ENCODE measurements around the gene SYCN.
"Not testable (repeated sequence)": the region's sequence is repeated elsewhere in the genome, so short reads cannot be mapped to it uniquely, and the experiment has no call there.

The SYCN gene

GRCh38 chr19:39203372-39204341, at the start of gene SYCN:
Gene SYCN (minus strand): TSS chr19:39204263. CDS start chr19:39204254, 9 bp downstream.
- H3K4me3 ChIP-seq (ENCODE audit: low read depth, low read length), result no peak within 1 kb of the TSS

GRCh38 chr19:39253374-39254149, 49.5 kb upstream of the SYCN start:
- no peak overlapping the region for H3K4me3 ChIP-seq (ENCODE audit: low read depth, low read length)

- H3K4me3 ChIP-seq (ENCODE audit: low read depth, low read length), result no peak overlapping the region
These were observed 48.4 kb upstream of the SYCN start for GRCh38 chr19:39252458-39252857.

- H3K4me3 ChIP-seq (ENCODE audit: low read depth, low read length), result no peak overlapping the region
These were observed 47.8 kb upstream of the SYCN start for GRCh38 chr19:39251846-39252245.

- H3K4me3 ChIP-seq (ENCODE audit: low read depth, low read length), result no peak overlapping the region
These were observed 47.0 kb upstream of the SYCN start for GRCh38 chr19:39251081-39251480.

GRCh38 chr19:39248806-39249205, 44.7 kb upstream of the SYCN start, which contains the start of gene IFNL4:
Gene IFNL4 (minus strand): TSS chr19:39248856.
- peak within 1 kb of the TSS; percentile 4 for H3K4me3 ChIP-seq (ENCODE audit: low read depth, low read length)

- peak overlapping the region; percentile 4 for H3K4me3 ChIP-seq (ENCODE audit: low read depth, low read length)
These were observed 43.9 kb upstream of the SYCN start for GRCh38 chr19:39247701-39248664.

GRCh38 chr19:39246951-39247669, 43.0 kb upstream of the SYCN start:
- H3K4me3 ChIP-seq (ENCODE audit: low read depth, low read length), result no peak overlapping the region

- not testable (repeated sequence) for H3K4me3 ChIP-seq (ENCODE audit: low read depth, low read length)
These were observed 41.1 kb upstream of the SYCN start for GRCh38 chr19:39245166-39245565.

GRCh38 chr19:39244410-39245100, 40.5 kb upstream of the SYCN start, which contains the start of gene IFNL3:
Gene IFNL3 (minus strand): TSS chr19:39245006. CDS start chr19:39244967, 39 bp downstream.
- not testable (repeated sequence) for H3K4me3 ChIP-seq (ENCODE audit: low read depth, low read length)

- H3K4me3 ChIP-seq (ENCODE audit: low read depth, low read length), result not testable (repeated sequence)
These were observed 39.7 kb upstream of the SYCN start for GRCh38 chr19:39243741-39244140.

- H3K4me3 ChIP-seq (ENCODE audit: low read depth, low read length), result no peak overlapping the region
These were observed 36.4 kb upstream of the SYCN start for GRCh38 chr19:39240421-39240820.

GRCh38 chr19:39238944-39239343, 34.9 kb upstream of the SYCN start:
- H3K4me3 ChIP-seq (ENCODE audit: low read depth, low read length), result no peak overlapping the region

GRCh38 chr19:39238209-39238608, 34.1 kb upstream of the SYCN start:
- H3K4me3 ChIP-seq (ENCODE audit: low read depth, low read length), result no peak overlapping the region

- no peak overlapping the region for H3K4me3 ChIP-seq (ENCODE audit: low read depth, low read length)
These were observed 33.4 kb upstream of the SYCN start for GRCh38 chr19:39237200-39238184.

GRCh38 chr19:39236527-39236926, 32.5 kb upstream of the SYCN start:
- H3K4me3 ChIP-seq (ENCODE audit: low read depth, low read length), result no peak overlapping the region

GRCh38 chr19:39232708-39233107, 28.6 kb upstream of the SYCN start:
- H3K4me3 ChIP-seq (ENCODE audit: low read depth, low read length), result no peak overlapping the region

Data from iPS-11a (cell line).